ENCODE measurements around the gene C1QTNF5. TPM values are rescaled to one million over a fixed set of nuclear protein-coding genes. Genes with fewer than 3 reads are reported as not detected.

The C1QTNF5 gene
- total RNA-seq, 1 experiment from 2014 or later = not detected

DNA sequence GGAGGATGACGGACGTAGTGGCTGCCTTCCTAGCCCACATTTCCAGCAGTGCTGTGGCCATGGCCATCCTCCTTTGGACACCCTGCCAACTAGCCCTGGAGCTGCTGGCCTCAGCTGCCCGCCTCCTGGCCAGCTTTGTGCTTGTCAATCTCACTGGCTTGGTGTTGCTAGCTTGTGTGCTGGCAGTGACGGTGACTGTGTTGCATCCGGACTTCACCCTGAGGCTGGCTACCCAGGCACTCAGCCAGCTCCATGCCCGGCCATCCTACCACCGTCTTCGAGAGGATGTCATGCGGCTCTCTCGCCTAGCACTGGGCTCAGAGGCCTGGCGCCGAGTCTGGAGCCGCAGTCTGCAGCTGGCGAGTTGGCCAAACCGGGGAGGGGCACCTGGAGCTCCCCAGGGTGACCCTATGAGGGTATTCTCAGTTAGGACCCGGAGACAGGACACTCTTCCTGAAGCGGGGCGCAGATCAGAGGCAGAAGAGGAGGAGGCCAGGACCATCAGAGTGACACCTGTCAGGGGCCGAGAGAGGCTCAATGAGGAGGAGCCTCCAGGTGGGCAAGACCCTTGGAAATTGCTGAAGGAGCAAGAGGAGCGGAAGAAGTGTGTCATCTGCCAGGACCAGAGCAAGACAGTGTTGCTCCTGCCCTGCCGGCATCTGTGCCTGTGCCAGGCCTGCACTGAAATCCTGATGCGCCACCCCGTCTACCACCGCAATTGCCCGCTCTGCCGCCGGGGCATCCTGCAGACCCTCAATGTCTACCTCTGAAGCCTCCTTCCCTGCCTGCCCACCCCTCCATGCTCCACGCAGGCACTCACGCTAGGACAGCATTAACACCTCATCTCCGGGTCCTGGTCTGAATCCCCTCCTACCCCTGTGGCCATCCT is 4.8 kb downstream of the C1QTNF5 start:
- Histone ChIP-seq H3K9me2 (ENCODE audit: insufficient read depth) (no peaks in the 10 kb centered on the region), H3K9me3 (ENCODE audit: insufficient read depth, low read depth) (no peaks in the 10 kb centered on the region), H3F3A (ENCODE audit: insufficient read depth, low read depth) (peaks cover 25% of the 10 kb centered on the region; the same call in 1 of the 2 replicates), H3K79me2 (ENCODE audit: low read depth) (peaks cover 19% of the 10 kb centered on the region), H3K4me2 (peak overlapping the region; percentile 86), H3K4me1 (replicated peaks; ENCODE audit: insufficient read depth) (peaks cover 16% of the 10 kb centered on the region), H3K27ac (no peak overlapping the region), H3K4me3 (peak overlapping the region; percentile 69; the same call in 1 of the 2 replicates), H3K36me3 (ENCODE audit: low read depth) (no peaks in the 10 kb centered on the region), H4K20me1 (ENCODE audit: insufficient read depth) (no peaks in the 10 kb centered on the region), H3K27me3 (ENCODE audit: insufficient read depth, low read depth) (no peaks in the 10 kb centered on the region), H2AFZ (no peak overlapping the region)
- intact Hi-C loops (cut with micrococcal nuclease; ENCODE audit: unreplicated experiment) = loop anchor here (5.0 kb wide), 1 partner anchor 409 kb away; the partner anchor contains the start of gene BCL9L
- no peak for DNase-seq
- no peak for TF ChIP-seq EZH2 (IDR thresholded peaks at IDR 0.05; ENCODE audit: low read depth)
- TF ChIP-seq, protein P1, sequence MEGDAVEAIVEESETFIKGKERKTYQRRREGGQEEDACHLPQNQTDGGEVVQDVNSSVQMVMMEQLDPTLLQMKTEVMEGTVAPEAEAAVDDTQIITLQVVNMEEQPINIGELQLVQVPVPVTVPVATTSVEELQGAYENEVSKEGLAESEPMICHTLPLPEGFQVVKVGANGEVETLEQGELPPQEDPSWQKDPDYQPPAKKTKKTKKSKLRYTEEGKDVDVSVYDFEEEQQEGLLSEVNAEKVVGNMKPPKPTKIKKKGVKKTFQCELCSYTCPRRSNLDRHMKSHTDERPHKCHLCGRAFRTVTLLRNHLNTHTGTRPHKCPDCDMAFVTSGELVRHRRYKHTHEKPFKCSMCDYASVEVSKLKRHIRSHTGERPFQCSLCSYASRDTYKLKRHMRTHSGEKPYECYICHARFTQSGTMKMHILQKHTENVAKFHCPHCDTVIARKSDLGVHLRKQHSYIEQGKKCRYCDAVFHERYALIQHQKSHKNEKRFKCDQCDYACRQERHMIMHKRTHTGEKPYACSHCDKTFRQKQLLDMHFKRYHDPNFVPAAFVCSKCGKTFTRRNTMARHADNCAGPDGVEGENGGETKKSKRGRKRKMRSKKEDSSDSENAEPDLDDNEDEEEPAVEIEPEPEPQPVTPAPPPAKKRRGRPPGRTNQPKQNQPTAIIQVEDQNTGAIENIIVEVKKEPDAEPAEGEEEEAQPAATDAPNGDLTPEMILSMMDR (conservative IDR thresholded peaks at IDR 0.05) = no peak
- CTCF ChIA-PET = no interaction called here
- POLR2A ChIA-PET (ENCODE audit: unreplicated experiment) = interaction anchor here (0.6 kb wide), 1 partner anchor 715 kb away, joined by 4 read pairs; no protein-coding TSS in a partner anchor
- BruUV-seq (replicated peaks) = no TSS peak

DNA sequence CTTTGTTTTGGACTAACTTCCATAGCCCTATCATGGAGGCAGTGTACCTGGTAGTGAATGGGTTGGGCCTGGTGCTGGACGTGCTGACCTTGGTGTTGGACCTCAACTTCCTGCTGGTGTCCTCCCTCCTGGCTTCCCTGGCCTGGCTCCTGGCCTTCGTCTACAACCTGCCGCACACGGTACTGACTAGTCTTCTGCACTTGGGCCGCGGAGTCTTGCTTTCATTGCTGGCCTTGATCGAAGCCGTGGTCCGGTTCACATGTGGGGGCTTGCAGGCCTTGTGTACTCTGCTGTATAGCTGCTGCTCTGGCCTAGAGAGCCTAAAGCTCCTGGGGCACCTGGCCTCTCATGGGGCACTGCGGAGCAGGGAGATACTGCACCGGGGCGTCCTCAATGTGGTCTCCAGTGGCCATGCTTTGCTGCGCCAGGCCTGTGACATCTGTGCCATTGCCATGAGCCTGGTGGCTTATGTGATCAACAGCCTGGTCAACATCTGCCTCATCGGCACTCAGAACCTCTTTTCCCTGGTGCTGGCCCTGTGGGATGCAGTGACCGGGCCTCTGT is 5.5 kb downstream of the C1QTNF5 start:
- peaks cover 25% of the 10 kb centered on the region; the same call in 1 of the 2 replicates for H3F3A ChIP-seq (ENCODE audit: insufficient read depth, low read depth)
- H3K27ac ChIP-seq = peak overlapping the region; percentile 60; the same call in 1 of the 2 replicates
- no peaks in the 10 kb centered on the region for H4K20me1 ChIP-seq (ENCODE audit: insufficient read depth)
- H3K36me3 ChIP-seq (ENCODE audit: low read depth) = no peaks in the 10 kb centered on the region
- no peak overlapping the region; the same call in 1 of the 2 replicates for H2AFZ ChIP-seq
- H3K27me3 ChIP-seq (ENCODE audit: insufficient read depth, low read depth) = no peaks in the 10 kb centered on the region
- H3K9me3 ChIP-seq (ENCODE audit: insufficient read depth, low read depth) = no peaks in the 10 kb centered on the region
- POLR2A ChIA-PET (ENCODE audit: unreplicated experiment) = interaction anchor here (0.6 kb wide), 2 partner anchors 35 to 714 kb away, joined by 4 to 5 read pairs; no protein-coding TSS in a partner anchor
- peaks cover 16% of the 10 kb centered on the region for H3K4me1 ChIP-seq (replicated peaks; ENCODE audit: insufficient read depth)
- H3K79me2 ChIP-seq (ENCODE audit: low read depth) = peaks cover 19% of the 10 kb centered on the region
- BruUV-seq (replicated peaks) = no TSS peak
- no peak for DNase-seq
- intact Hi-C loops (cut with micrococcal nuclease; ENCODE audit: unreplicated experiment) = loop anchor here (5.0 kb wide), 1 partner anchor 408 kb away; the partner anchor contains the start of gene BCL9L
- CTCF ChIA-PET = interaction anchor here (0.6 to 1.1 kb wide), 2 partner anchors 12 to 645 kb away, joined by 3 read pairs; no protein-coding TSS in a partner anchor
- TF ChIP-seq, protein P1 (conservative IDR thresholded peaks at IDR 0.05) = no peak
- H3K9me2 ChIP-seq (ENCODE audit: insufficient read depth) = no peaks in the 10 kb centered on the region
- peak overlapping the region; percentile 69 for H3K4me3 ChIP-seq
- peak overlapping the region; percentile 86 for H3K4me2 ChIP-seq

DNA sequence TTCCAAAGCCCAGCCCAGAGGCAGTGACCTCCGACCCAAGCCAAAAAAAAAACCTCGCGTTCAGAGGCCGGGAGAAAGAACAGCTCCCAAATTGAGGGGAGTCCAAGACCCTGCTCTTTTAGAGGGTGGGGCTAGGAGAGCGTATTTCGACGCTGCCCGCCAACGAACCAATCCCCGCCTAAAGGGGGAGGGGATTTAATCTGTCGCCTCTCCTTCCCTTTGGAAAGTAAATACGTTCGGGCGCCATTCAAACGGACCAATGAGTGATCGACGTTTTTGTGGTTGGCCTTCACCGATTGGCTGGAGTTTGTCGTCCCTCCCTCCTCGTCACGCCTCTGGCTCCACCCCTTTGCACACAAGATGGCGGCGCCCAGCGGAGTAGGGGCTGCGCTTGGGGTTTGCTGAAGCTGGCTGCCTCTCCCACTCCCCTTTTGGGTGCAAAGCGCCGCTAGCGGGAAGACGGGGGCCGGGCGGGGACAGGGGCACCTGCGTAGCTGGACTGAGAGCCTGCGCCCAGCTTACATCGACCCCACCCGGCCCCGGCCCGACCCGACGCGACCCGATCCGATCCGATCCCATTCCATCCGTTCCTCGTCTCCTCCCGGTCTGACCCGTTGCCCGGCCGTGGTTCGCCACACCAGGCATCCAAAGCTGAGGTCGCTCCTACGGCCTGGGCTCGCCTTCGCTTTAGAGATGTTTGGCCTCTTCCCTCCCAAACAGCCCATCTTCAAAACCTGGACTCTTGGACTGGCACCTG is 6.3 kb downstream of the C1QTNF5 start, which contains the start of gene RNF26:
RNF26 (plus strand) TSS at position 354 of the 757 bp plus-strand sequence. CDS start 596 bp downstream, outside the sequence.
- CTCF ChIA-PET = interaction anchor here (0.5 to 1.1 kb wide), 5 partner anchors 12 to 644 kb away, joined by 3 to 5 read pairs (median 3); no protein-coding TSS in a partner anchor
- intact Hi-C loops (cut with micrococcal nuclease; ENCODE audit: unreplicated experiment) = no loop called here
- Histone ChIP-seq H2AFZ (peak within 1 kb of the TSS; percentile 86), H3K4me3 (peak within 1 kb of the TSS; percentile 69), H3K9me2 (ENCODE audit: insufficient read depth) (no peaks in the 10 kb centered on the region), H3K4me2 (peak within 1 kb of the TSS; percentile 86), H3K36me3 (ENCODE audit: low read depth) (no peaks in the 10 kb centered on the region), H3K27me3 (ENCODE audit: insufficient read depth, low read depth) (no peaks in the 10 kb centered on the region), H3K79me2 (ENCODE audit: low read depth) (peaks cover 19% of the 10 kb centered on the region), H3K4me1 (replicated peaks; ENCODE audit: insufficient read depth) (peaks cover 16% of the 10 kb centered on the region), H3K9me3 (ENCODE audit: insufficient read depth, low read depth) (no peaks in the 10 kb centered on the region), H3F3A (ENCODE audit: insufficient read depth, low read depth) (peaks cover 25% of the 10 kb centered on the region; the same call in 1 of the 2 replicates), H3K27ac (peak within 1 kb of the TSS; percentile 60), H4K20me1 (ENCODE audit: insufficient read depth) (no peaks in the 10 kb centered on the region)
- peak; percentile 90 to 97 for DNase-seq
- TF ChIP-seq, protein P1 (conservative IDR thresholded peaks at IDR 0.05) = no peak
- TF ChIP-seq EZH2 (IDR thresholded peaks at IDR 0.05; ENCODE audit: low read depth) = no peak
- POLR2A ChIA-PET (ENCODE audit: unreplicated experiment) = interaction anchor here (0.6 to 0.7 kb wide), 3 partner anchors 19 to 242 kb away, joined by 4 to 5 read pairs (median 4); no protein-coding TSS in a partner anchor
- TSS peak; percentile 47 for BruUV-seq (replicated peaks)
